ENCODE results near the gene SSTR1.

The SSTR1 gene, protein sequence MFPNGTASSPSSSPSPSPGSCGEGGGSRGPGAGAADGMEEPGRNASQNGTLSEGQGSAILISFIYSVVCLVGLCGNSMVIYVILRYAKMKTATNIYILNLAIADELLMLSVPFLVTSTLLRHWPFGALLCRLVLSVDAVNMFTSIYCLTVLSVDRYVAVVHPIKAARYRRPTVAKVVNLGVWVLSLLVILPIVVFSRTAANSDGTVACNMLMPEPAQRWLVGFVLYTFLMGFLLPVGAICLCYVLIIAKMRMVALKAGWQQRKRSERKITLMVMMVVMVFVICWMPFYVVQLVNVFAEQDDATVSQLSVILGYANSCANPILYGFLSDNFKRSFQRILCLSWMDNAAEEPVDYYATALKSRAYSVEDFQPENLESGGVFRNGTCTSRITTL

DNA sequence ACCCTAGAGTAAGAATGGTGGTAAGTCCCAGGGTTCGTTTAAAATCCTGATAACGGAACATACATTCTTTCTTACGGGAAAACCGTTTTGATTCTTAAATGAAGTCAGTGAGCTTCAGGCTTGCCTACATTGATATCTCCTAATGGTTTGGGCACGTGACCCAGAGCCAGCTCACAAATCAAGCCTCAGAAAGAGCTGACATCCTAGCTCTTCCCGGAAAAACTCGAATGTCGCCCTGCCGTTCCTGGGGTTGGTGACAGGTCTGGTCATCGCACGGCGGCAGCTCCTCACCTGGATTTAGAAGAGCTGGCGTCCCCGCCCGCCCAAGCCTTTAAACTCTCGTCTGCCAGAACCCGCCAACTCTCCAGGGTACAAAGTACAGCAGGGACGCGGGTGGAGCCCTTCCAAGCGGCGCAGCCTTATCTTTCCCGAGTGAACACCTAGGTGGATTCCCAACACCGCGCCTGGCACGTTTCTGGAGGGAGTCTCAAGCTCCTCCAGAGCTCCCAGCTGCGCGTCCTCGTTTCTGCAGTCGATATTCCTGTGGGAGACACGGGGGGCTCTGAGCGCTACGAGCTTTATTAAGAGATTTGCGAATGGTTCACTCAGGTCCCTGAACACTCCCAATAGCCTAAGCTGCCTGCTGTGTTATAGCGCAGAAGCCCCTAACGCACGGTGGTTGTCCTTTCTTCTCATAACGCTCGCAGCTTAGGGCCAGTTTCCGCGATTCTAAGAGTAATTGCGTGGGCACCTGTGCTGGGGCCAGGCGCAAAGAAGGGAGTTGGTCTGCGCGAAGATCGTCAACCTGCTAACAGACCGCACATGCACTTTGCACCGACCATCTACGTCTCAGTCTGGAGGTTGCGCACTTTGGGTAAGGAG lies at the start of gene SSTR1:
Gene SSTR1 (plus strand): TSS at position 169 of the 882 bp plus-strand sequence. CDS start 1,486 bp downstream, outside the sequence.
- peak within 1 kb of the TSS; percentile 87 for H3K27ac ChIP-seq (ENCODE audit: low read depth, low read length)

DNA sequence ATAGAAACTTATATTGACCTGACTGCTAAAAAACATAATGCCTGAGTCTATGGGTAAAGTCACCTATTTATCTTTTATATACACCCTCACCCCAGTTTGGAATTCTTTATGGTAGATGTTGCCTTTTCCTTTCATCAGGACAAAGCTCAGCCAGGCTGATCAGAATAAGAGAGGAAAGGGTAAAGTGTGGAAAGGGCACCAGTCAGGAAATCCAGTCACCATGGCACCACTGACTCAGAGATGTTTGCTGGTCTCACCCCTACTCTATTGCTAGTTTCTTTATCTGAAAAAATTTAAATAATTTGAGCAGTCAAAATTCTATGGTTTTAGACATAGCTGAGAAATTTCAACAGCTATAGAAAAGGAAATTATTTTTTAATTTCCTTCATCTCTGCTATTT lies 49.2 kb upstream of the SSTR1 start:
- Histone ChIP-seq H3K4me1 (ENCODE audit: control insufficient read depth in 1 of 2, insufficient read depth in 2 of 2, low read length in 2 of 2) (no peaks in the 10 kb centered on the region), H3K27ac (ENCODE audit: low read depth, low read length) (no peak overlapping the region), H3K9ac (ENCODE audit: low read depth in 1 of 2, low read length in 2 of 2) (no peak overlapping the region), H3K4me3 (ENCODE audit: low read depth in 1 of 2, low read length in 2 of 2) (no peak overlapping the region), H3K9me3 (ENCODE audit: control insufficient read depth in 1 of 2, low read length in 2 of 2) (no peaks in the 10 kb centered on the region), H3K36me3 (ENCODE audit: control insufficient read depth in 1 of 2, insufficient read depth in 2 of 2, low read length in 2 of 2) (no peaks in the 10 kb centered on the region), H3K27me3 (ENCODE audit: control insufficient read depth in 1 of 2, insufficient read depth in 2 of 2, low read length in 2 of 2) (no peaks in the 10 kb centered on the region)

More for the DNA sequence above, at the start of gene SSTR1:
- Histone ChIP-seq H3K9ac (ENCODE audit: low read depth in 1 of 2, low read length in 2 of 2) (peak within 1 kb of the TSS; percentile 85 to 87), H3K4me3 (ENCODE audit: low read depth in 1 of 2, low read length in 2 of 2) (peak within 1 kb of the TSS; percentile 69 to 85), H3K27me3 (ENCODE audit: control insufficient read depth in 1 of 2, insufficient read depth in 2 of 2, low read length in 2 of 2) (peaks cover 0 to 4% of the 10 kb centered on the region in 2 donors), H3K9me3 (ENCODE audit: control insufficient read depth in 1 of 2, low read length in 2 of 2) (no peaks in the 10 kb centered on the region), H3K36me3 (ENCODE audit: control insufficient read depth in 1 of 2, insufficient read depth in 2 of 2, low read length in 2 of 2) (no peaks in the 10 kb centered on the region), H3K4me1 (ENCODE audit: control insufficient read depth in 1 of 2, insufficient read depth in 2 of 2, low read length in 2 of 2) (peaks cover 12 to 15% of the 10 kb centered on the region in 2 donors)

DNA sequence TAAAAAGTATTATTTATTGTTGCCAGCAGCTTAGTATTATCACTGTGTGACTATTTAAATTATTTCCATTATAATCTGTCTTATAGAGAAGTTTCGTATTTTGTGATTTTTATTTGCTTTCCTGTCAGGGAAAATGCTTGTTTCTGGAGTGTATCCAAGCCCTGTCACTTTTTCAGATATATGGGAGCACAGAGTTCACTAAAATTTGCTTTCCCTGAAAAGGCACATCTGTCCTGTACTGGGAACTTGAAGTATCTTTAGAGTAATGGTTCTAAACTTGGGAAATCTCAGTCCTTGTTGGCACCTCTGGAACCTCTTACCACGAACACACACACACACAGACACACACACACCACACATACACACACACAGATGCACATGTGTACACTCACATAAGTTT lies 39.3 kb upstream of the SSTR1 start:
- Histone ChIP-seq H3K9me3 (ENCODE audit: control insufficient read depth in 1 of 2, low read length in 2 of 2) (no peaks in the 10 kb centered on the region), H3K27ac (ENCODE audit: low read depth, low read length) (no peak overlapping the region), H3K4me1 (ENCODE audit: control insufficient read depth in 1 of 2, insufficient read depth in 2 of 2, low read length in 2 of 2) (no peaks in the 10 kb centered on the region), H3K9ac (ENCODE audit: low read depth in 1 of 2, low read length in 2 of 2) (no peak overlapping the region), H3K4me3 (ENCODE audit: low read depth in 1 of 2, low read length in 2 of 2) (no peak overlapping the region), H3K27me3 (ENCODE audit: control insufficient read depth in 1 of 2, insufficient read depth in 2 of 2, low read length in 2 of 2) (no peaks in the 10 kb centered on the region), H3K36me3 (ENCODE audit: control insufficient read depth in 1 of 2, insufficient read depth in 2 of 2, low read length in 2 of 2) (no peaks in the 10 kb centered on the region)

DNA sequence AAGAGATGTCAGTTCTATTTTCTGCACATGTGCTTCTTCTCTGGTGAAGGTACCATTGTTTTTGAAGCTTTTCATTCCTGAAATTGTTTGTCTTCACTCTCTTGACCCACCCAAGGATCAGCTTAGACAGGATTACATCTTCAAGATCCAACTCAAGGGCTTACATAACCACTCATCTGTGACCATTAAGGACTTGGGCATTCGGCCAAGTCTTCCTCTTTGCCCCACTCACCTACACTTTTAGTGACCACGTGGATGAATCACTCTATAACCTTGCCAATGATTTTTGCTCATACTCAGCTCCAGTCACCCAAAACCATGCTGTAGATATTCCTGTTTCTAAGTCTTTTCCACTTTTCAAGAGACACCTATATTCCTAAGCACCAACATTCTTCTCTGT lies 36.5 kb upstream of the SSTR1 start:
- no peaks in the 10 kb centered on the region for H3K9me3 ChIP-seq (ENCODE audit: control insufficient read depth in 1 of 2, low read length in 2 of 2)
- H3K4me1 ChIP-seq (ENCODE audit: control insufficient read depth in 1 of 2, insufficient read depth in 2 of 2, low read length in 2 of 2), result no peaks in the 10 kb centered on the region
- H3K9ac ChIP-seq (ENCODE audit: low read depth in 1 of 2, low read length in 2 of 2), result no peak overlapping the region
- no peaks in the 10 kb centered on the region for H3K36me3 ChIP-seq (ENCODE audit: control insufficient read depth in 1 of 2, insufficient read depth in 2 of 2, low read length in 2 of 2)
- H3K27me3 ChIP-seq (ENCODE audit: control insufficient read depth in 1 of 2, insufficient read depth in 2 of 2, low read length in 2 of 2), result no peaks in the 10 kb centered on the region
- no peak overlapping the region for H3K27ac ChIP-seq (ENCODE audit: low read depth, low read length)
- H3K4me3 ChIP-seq (ENCODE audit: low read depth in 1 of 2, low read length in 2 of 2), result no peak overlapping the region

DNA sequence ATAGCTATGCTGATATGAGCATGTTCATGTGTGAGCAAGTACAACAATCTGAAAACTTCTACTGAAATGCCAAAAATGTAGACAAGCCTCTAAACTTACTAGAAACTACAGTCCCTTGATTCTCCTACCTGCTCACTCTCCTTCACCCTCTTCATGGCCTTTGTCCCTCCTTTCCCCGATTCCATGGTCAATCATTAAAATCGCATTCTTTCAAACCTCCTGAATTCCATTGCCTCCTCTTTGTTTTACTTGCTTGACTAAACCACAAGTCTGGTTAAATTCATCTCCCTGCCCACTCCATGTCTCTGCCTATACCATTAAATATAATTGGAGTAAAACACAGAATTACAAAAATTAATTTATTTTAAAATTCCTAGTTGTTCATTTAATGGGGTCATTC lies 33.0 kb upstream of the SSTR1 start:
- Histone ChIP-seq H3K4me1 (ENCODE audit: control insufficient read depth in 1 of 2, insufficient read depth in 2 of 2, low read length in 2 of 2) (no peaks in the 10 kb centered on the region), H3K4me3 (ENCODE audit: low read depth in 1 of 2, low read length in 2 of 2) (no peak overlapping the region), H3K9ac (ENCODE audit: low read depth in 1 of 2, low read length in 2 of 2) (no peak overlapping the region), H3K27me3 (ENCODE audit: control insufficient read depth in 1 of 2, insufficient read depth in 2 of 2, low read length in 2 of 2) (no peaks in the 10 kb centered on the region), H3K27ac (ENCODE audit: low read depth, low read length) (no peak overlapping the region), H3K36me3 (ENCODE audit: control insufficient read depth in 1 of 2, insufficient read depth in 2 of 2, low read length in 2 of 2) (no peaks in the 10 kb centered on the region), H3K9me3 (ENCODE audit: control insufficient read depth in 1 of 2, low read length in 2 of 2) (no peaks in the 10 kb centered on the region)

DNA sequence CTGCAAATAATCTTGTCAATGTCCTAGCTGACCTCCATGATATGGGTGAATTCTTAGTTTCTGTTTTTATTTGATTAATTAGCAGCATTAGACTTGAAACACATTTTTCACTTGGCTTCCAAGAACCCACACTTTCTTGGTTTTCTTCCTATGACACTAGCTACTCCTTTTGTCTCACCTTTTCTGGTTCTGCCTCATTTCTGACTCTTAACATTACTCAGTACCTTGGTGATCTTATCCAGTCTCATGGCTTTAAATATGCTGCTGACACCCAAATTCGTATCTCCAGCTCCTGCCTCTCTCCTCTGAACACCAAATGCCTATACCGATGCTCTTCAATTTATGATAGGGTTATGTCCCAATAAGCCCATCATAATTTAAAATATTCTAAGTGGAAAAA lies 32.0 kb upstream of the SSTR1 start:
- H3K27me3 ChIP-seq (ENCODE audit: control insufficient read depth in 1 of 2, insufficient read depth in 2 of 2, low read length in 2 of 2), result no peaks in the 10 kb centered on the region
- no peaks in the 10 kb centered on the region for H3K36me3 ChIP-seq (ENCODE audit: control insufficient read depth in 1 of 2, insufficient read depth in 2 of 2, low read length in 2 of 2)
- H3K27ac ChIP-seq (ENCODE audit: low read depth, low read length), result no peak overlapping the region
- H3K4me3 ChIP-seq (ENCODE audit: low read depth in 1 of 2, low read length in 2 of 2), result no peak overlapping the region
- no peaks in the 10 kb centered on the region for H3K4me1 ChIP-seq (ENCODE audit: control insufficient read depth in 1 of 2, insufficient read depth in 2 of 2, low read length in 2 of 2)
- H3K9ac ChIP-seq (ENCODE audit: low read depth in 1 of 2, low read length in 2 of 2), result no peak overlapping the region
- H3K9me3 ChIP-seq (ENCODE audit: control insufficient read depth in 1 of 2, low read length in 2 of 2), result no peaks in the 10 kb centered on the region

DNA sequence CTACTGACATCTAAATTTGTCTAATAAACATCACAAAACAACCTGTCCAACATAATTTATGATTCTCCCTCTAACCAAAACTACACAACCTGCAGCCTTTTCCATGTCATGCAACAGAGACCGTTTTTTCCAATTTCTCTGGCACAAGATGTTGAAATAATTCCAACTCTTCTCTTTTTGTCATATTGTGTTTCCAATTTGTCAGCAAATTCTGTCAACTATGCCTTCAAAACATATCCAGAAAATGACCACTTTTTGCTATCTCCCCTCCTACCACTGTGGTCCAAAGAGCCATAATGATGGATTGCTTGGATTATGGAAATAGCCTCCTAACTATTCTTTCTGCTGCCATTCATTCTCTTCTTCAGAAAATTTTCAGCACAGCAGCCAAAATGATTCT lies 31.3 kb upstream of the SSTR1 start:
- H3K9me3 ChIP-seq (ENCODE audit: control insufficient read depth in 1 of 2, low read length in 2 of 2), result no peaks in the 10 kb centered on the region

DNA sequence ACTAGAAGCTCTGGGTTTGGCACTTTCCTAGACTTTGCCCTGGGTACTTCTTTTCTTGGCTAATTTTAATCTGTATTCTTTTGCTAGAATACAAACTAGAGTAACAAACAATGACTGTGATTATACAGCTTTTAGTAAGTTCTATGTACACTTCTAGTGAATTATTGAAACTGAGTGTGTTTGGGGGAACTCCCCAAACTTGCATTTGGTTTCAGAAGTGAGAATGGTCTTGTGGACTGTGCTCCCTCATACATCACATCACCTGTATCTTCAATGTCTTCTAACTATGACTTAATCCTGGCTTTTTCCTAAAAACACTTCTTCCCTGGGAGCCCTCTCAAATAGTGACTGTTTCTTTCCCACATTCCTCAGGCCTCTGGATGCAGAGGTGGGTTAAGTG lies 23.6 kb upstream of the SSTR1 start:
- H3K4me1 ChIP-seq (ENCODE audit: control insufficient read depth in 1 of 2, insufficient read depth in 2 of 2, low read length in 2 of 2), result no peaks in the 10 kb centered on the region
- no peaks in the 10 kb centered on the region for H3K36me3 ChIP-seq (ENCODE audit: control insufficient read depth in 1 of 2, insufficient read depth in 2 of 2, low read length in 2 of 2)
- no peaks in the 10 kb centered on the region for H3K27me3 ChIP-seq (ENCODE audit: control insufficient read depth in 1 of 2, insufficient read depth in 2 of 2, low read length in 2 of 2)
- H3K4me3 ChIP-seq (ENCODE audit: low read depth in 1 of 2, low read length in 2 of 2), result no peak overlapping the region
- H3K9ac ChIP-seq (ENCODE audit: low read depth in 1 of 2, low read length in 2 of 2), result no peak overlapping the region
- no peak overlapping the region for H3K27ac ChIP-seq (ENCODE audit: low read depth, low read length)
- H3K9me3 ChIP-seq (ENCODE audit: control insufficient read depth in 1 of 2, low read length in 2 of 2), result no peaks in the 10 kb centered on the region

More for the DNA sequence above, 31.3 kb upstream of the SSTR1 start:
- Histone ChIP-seq H3K4me1 (ENCODE audit: control insufficient read depth in 1 of 2, insufficient read depth in 2 of 2, low read length in 2 of 2) (no peaks in the 10 kb centered on the region), H3K27ac (ENCODE audit: low read depth, low read length) (no peak overlapping the region), H3K27me3 (ENCODE audit: control insufficient read depth in 1 of 2, insufficient read depth in 2 of 2, low read length in 2 of 2) (no peaks in the 10 kb centered on the region), H3K4me3 (ENCODE audit: low read depth in 1 of 2, low read length in 2 of 2) (no peak overlapping the region), H3K36me3 (ENCODE audit: control insufficient read depth in 1 of 2, insufficient read depth in 2 of 2, low read length in 2 of 2) (no peaks in the 10 kb centered on the region), H3K9ac (ENCODE audit: low read depth in 1 of 2, low read length in 2 of 2) (no peak overlapping the region)

DNA sequence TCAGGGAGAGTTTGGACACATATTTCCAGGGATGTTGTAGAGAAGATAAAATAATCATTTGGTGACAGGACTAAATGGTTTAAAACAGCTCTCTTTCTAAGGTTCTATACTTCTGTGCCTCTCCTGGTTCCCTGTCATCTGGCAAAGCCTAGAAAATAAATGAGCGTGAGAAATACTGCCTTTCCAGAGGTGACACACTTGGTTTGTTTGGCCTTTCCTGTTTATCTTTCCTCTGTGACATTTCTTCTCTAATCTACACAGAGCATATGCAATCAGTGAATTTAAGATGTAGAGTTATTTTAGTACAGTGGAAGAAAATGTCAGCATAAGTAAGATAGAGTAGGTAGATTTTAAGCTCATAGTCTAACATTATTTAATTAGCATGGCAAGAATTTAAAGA lies 22.0 kb upstream of the SSTR1 start:
- Histone ChIP-seq H3K9me3 (ENCODE audit: control insufficient read depth in 1 of 2, low read length in 2 of 2) (no peaks in the 10 kb centered on the region), H3K36me3 (ENCODE audit: control insufficient read depth in 1 of 2, insufficient read depth in 2 of 2, low read length in 2 of 2) (no peaks in the 10 kb centered on the region), H3K4me3 (ENCODE audit: low read depth in 1 of 2, low read length in 2 of 2) (no peak overlapping the region), H3K27me3 (ENCODE audit: control insufficient read depth in 1 of 2, insufficient read depth in 2 of 2, low read length in 2 of 2) (no peaks in the 10 kb centered on the region), H3K9ac (ENCODE audit: low read depth in 1 of 2, low read length in 2 of 2) (no peak overlapping the region), H3K4me1 (ENCODE audit: control insufficient read depth in 1 of 2, insufficient read depth in 2 of 2, low read length in 2 of 2) (no peaks in the 10 kb centered on the region), H3K27ac (ENCODE audit: low read depth, low read length) (no peak overlapping the region)

DNA sequence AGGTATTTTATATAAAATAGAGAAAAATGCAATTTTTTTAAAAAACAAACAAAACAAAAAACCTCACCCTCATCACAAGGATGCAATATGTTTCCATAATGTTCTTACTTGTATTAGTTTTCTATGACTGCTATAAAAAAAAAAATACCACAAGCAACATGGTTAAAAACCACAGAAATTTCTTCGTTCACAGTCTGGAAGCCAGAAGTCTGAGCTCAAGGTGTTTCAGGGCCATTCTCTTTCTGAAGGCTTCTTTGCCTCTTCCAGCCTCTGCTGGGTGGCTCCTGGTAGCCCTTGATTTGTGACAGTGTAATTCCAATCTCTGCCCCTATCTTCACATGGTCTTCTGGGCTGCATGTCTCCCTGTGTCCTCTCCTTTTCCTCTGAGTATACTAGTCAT lies 21.5 kb upstream of the SSTR1 start:
- no peaks in the 10 kb centered on the region for H3K36me3 ChIP-seq (ENCODE audit: control insufficient read depth in 1 of 2, insufficient read depth in 2 of 2, low read length in 2 of 2)
- H3K27me3 ChIP-seq (ENCODE audit: control insufficient read depth in 1 of 2, insufficient read depth in 2 of 2, low read length in 2 of 2), result no peaks in the 10 kb centered on the region
- no peak overlapping the region for H3K4me3 ChIP-seq (ENCODE audit: low read depth in 1 of 2, low read length in 2 of 2)
- no peak overlapping the region for H3K9ac ChIP-seq (ENCODE audit: low read depth in 1 of 2, low read length in 2 of 2)
- no peaks in the 10 kb centered on the region for H3K4me1 ChIP-seq (ENCODE audit: control insufficient read depth in 1 of 2, insufficient read depth in 2 of 2, low read length in 2 of 2)
- no peak overlapping the region for H3K27ac ChIP-seq (ENCODE audit: low read depth, low read length)
- H3K9me3 ChIP-seq (ENCODE audit: control insufficient read depth in 1 of 2, low read length in 2 of 2), result no peaks in the 10 kb centered on the region

All from duodenal mucosa (tissue), 2 donors.